Left ventricle myocardium inferior (tissue), 1 donor: Measurements from ENCODE around the gene GNG3. TPM values are rescaled to one million over a fixed set of nuclear protein-coding genes. Genes with fewer than 3 reads are reported as not detected.
A peak's percentile ranks its signal among the peaks of the same experiment; 100 is the strongest.

ENCODE experiments used
- DNase-seq: peaks from one replicate; pipeline ENCODE4 v3.0.0-alpha.2; 2020
- H3K27ac ChIP-seq: fragments of 200-600 bp; replicated peaks from 2 replicates; pipeline ENCODE4 v1.8.0; 2021
- H3K27me3 ChIP-seq: fragments of 200-600 bp; 2 replicates; pipeline ENCODE4 v1.8.0; 2021; ENCODE audit warnings: low read depth
- H3K36me3 ChIP-seq: fragments of 200-600 bp; 2 replicates; pipeline ENCODE4 v1.8.0; 2021
- H3K4me1 ChIP-seq: fragments of 200-600 bp; 2 replicates; pipeline ENCODE4 v1.8.0; 2021
- H3K4me3 ChIP-seq: fragments of 200-600 bp; 2 replicates; pipeline ENCODE4 v1.8.0; 2021; ENCODE audit warnings: mild to moderate bottlenecking, moderate library complexity
- H3K9me3 ChIP-seq: fragments of 200-600 bp; replicated peaks from 2 replicates; pipeline ENCODE4 v1.8.0; 2021
- CTCF ChIP-seq: fragments of 200-600 bp; IDR thresholded peaks from 2 replicates; pipeline ENCODE4 v1.8.0; 2021; ENCODE audit warnings: antibody characterized with exemption, mild to moderate bottlenecking, borderline replicate concordance
- intact Hi-C: fragments of 100-400 bp; cut with micrococcal nuclease; formaldehyde crosslinking; loops from one replicate; pipeline ENCODE4 v1.11.0; 2022
- total RNA-seq: library from RNA; stranded (reverse); fragmentation: NEBNext Ultra II Directional; extraction: Animal tissue kit (Norgen Biotek cat#: 25700); gene quantifications from one replicate; pipeline ENCODE4 v1.2.1, GENCODE V29; 2021
- donor health status: DM: no; HTN: yes; CAD: no; lungs with severe emphysema.

The GNG3 gene
- total RNA-seq, 1 donor from 2014 or later, result not detected

GRCh38 chr11:62678770-62679696 is 28.4 kb upstream of the GNG3 start, which contains the start of gene UBXN1:
Gene UBXN1 (minus strand): TSS chr11:62679073. CDS start chr11:62678923, 150 bp downstream.
- Histone ChIP-seq H3K9me3 (no peaks in the 10 kb centered on the region), H3K4me3 (peak within 1 kb of the TSS; percentile 92), H3K36me3 (peaks cover 41% of the 10 kb centered on the region), H3K4me1 (peaks cover 52% of the 10 kb centered on the region), H3K27ac (peak within 1 kb of the TSS; percentile 95), H3K27me3 (no peaks in the 10 kb centered on the region)
- no peak for TF ChIP-seq CTCF
- peak; percentile 93 for DNase-seq
- intact Hi-C loops, result no loop called here

- no peaks in the 10 kb centered on the region for H3K9me3 ChIP-seq
- peak; percentile 70 for TF ChIP-seq CTCF
- H3K4me3 ChIP-seq, result no peak overlapping the region
- intact Hi-C loops, result no loop called here
- peak; percentile 38 for DNase-seq
- peak overlapping the region; percentile 95 for H3K27ac ChIP-seq
- H3K27me3 ChIP-seq, result no peaks in the 10 kb centered on the region
- peaks cover 23% of the 10 kb centered on the region for H3K36me3 ChIP-seq
- peaks cover 52% of the 10 kb centered on the region for H3K4me1 ChIP-seq
Measured at GRCh38 chr11:62680825-62681240, 26.6 kb upstream of the GNG3 start.

- TF ChIP-seq CTCF, result no peak
- H3K4me1 ChIP-seq, result peaks cover 38% of the 10 kb centered on the region
- DNase-seq, result no peak
- intact Hi-C loops, result no loop called here
- no peak overlapping the region for H3K4me3 ChIP-seq
- H3K27me3 ChIP-seq, result no peaks in the 10 kb centered on the region
- H3K36me3 ChIP-seq, result peaks cover 7% of the 10 kb centered on the region
- H3K27ac ChIP-seq, result no peak overlapping the region
- H3K9me3 ChIP-seq, result no peaks in the 10 kb centered on the region
Measured at GRCh38 chr11:62682518-62682917, 25.0 kb upstream of the GNG3 start.

- Histone ChIP-seq H3K4me1 (peaks cover 31% of the 10 kb centered on the region), H3K36me3 (peaks cover 29% of the 10 kb centered on the region)
- peak; percentile 34 for DNase-seq
Measured at GRCh38 chr11:62687508-62688396, 19.7 kb upstream of the GNG3 start.

More at GRCh38 chr11:62687508-62688396, 19.7 kb upstream of the GNG3 start:
- Histone ChIP-seq H3K27me3 (peaks cover 6% of the 10 kb centered on the region), H3K4me3 (peak overlapping the region; percentile 61), H3K9me3 (no peaks in the 10 kb centered on the region), H3K27ac (peak overlapping the region; percentile 79)
- no peak for TF ChIP-seq CTCF
- intact Hi-C loops, result no loop called here
